GM19467 (cell line): ENCODE measurements around the gene CSAD.

Source experiments
- ATAC-seq: cut with Tn5 transposase; IDR thresholded peaks from one replicate; pipeline ENCODE4 v1.9.1; 2021; ENCODE audit warnings: mild to moderate bottlenecking, moderate library complexity; ENCODE audit not compliant: unreplicated experiment

CSAD gene

GRCh38 chr12:53152390-53152789 is 28.3 kb downstream of the CSAD start:
- ATAC-seq = no peak

GRCh38 chr12:53151039-53151438 is 29.7 kb downstream of the CSAD start:
- ATAC-seq = no peak

DNA sequence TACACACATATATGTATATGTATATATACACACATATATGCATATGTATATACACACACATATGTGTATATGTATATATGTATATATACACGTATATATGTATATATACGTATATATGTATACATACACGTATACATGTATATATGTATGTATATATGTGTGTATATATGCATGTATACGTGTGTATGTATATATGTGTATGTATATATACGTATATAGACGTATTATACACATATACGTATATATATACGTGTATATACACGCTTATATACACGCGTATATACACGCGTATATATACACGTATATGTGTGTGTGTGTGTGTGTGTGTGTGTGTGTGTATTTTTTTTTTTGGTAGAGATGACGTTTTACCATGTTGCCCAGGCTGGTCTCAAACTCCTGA is 33.1 kb downstream of the CSAD start:
- no peak for ATAC-seq

- ATAC-seq = no peak
These were observed 33.5 kb downstream of the CSAD start for GRCh38 chr12:53147181-53147580.

- ATAC-seq = no peak
These were observed 35.1 kb downstream of the CSAD start for GRCh38 chr12:53145383-53146260.

DNA sequence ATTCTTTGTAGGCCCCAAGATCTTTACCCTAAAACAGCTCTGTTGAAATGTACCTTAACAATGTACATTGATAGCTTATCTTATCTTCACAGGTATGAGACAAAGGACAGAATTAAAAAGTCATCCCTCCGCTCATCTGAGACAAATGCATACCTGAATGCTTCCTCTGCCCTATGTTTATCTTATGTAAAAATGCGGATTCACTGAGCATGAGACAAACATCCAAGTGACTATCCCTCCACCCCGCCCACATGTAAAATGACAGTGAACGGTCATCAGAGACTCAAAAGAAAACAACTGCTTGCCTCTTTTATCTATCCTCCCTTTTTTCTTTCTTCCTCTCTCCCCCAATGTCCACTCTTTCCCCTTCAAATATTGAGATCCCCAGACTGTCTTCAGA is 37.4 kb downstream of the CSAD start:
- no peak for ATAC-seq

GRCh38 chr12:53133722-53134121 is 47.0 kb downstream of the CSAD start:
- no peak for ATAC-seq

DNA sequence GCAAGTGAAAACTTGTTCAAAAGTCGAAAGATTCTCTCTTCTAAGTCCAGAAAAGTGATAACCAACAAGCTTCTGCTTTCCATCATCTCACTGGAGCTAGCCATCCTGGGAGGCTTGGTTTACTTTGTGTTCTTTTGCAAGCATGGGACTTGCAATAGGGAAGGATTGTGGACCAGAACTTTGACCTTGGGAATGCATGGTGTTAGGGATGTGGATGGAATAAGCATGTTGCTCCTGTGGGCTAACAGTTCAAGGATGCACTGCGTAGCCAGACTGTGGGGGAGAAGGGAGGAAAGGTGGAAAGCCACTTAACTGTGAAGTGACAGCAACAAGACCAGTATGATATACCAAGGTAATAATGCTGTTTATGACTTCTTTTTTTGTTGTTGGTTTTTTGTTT is 48.9 kb downstream of the CSAD start:
- no peak for ATAC-seq

DNA sequence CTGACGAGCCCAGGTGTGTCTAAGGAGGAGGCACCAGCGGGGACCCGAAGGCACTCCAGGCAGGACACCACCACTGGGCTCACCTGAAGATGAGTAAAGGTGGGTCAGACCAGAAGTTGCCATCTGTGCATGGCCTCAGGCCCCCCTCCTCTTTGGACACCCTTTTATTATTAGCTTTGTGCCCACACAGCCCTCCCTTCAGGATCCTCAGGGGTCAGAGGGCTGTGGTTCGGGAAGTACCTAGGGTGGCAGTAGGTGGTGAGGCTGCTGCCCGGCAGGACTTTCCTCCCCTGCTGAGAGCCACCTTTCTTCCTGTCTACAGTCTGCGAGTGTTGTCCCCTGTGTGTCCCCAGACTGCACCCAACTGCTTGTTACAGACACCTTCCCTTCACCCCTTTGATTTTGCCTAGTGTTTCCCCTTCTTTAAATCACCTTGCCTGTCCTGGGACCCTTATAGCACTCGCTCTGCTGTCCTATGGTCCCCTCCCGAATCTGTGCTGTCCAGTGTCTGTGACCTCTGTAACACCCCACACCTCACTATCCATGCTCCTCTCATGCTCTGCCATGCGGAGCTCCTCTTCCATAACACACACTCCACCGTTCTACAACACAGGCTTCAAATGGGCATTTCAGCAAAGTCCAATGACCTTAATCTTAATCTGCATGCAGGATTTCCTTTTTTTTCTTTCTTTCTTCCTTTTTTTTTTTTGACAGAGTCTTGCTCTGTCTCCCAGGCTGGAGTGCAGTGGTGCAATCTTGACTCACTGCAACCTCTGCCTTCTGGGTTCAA is 51.8 kb downstream of the CSAD start:
- no peak for ATAC-seq

DNA sequence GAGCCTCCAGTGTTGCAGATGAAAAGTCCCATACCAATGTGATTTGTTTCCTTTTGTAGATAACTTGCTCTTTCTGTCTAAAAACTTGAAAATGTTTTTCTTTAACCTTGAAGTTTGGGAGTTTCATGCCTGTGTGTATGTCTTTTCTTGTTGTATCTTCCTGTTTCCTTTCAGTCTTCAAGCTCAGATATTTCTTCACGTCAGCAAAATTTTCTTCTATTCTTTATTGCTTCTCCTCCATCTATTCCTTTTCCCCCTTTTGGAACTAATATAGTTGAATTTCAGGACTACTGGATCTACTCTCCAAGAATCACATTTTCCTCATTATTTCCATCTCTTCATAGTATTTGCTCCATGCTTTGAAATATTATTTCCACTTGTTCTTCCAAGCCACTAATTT is 53.6 kb downstream of the CSAD start:
- ATAC-seq = no peak

DNA sequence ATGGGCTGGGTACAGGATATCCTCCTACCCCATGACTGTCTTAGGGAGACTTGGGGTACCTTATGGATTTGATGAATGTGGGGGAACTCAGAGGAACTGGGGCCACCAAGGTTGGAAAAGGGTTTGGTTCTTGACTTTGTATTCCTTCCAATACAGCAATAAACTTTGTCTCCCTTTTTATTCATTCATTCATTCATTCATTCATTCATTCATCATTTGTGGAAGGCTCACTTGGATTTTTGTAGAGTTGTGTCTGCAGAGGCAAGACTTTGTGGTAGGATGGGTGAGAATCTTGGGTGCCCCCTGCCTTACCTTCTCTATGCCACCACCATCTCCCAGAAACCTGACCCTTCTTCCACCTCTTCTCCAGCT is 56.4 kb downstream of the CSAD start:
- ATAC-seq = no peak

- no peak for ATAC-seq
These were observed 57.0 kb downstream of the CSAD start for GRCh38 chr12:53123578-53124351.

GRCh38 chr12:53122961-53123468 is 57.7 kb downstream of the CSAD start:
- ATAC-seq = no peak

GRCh38 chr12:53120685-53121525 is 59.8 kb downstream of the CSAD start:
- ATAC-seq = no peak

- ATAC-seq = no peak
These were observed 61.9 kb downstream of the CSAD start for GRCh38 chr12:53118751-53119300.

GRCh38 chr12:53115891-53116648 is 64.7 kb downstream of the CSAD start:
- no peak for ATAC-seq

GRCh38 chr12:53115112-53115890 is 65.4 kb downstream of the CSAD start:
- ATAC-seq = no peak

DNA sequence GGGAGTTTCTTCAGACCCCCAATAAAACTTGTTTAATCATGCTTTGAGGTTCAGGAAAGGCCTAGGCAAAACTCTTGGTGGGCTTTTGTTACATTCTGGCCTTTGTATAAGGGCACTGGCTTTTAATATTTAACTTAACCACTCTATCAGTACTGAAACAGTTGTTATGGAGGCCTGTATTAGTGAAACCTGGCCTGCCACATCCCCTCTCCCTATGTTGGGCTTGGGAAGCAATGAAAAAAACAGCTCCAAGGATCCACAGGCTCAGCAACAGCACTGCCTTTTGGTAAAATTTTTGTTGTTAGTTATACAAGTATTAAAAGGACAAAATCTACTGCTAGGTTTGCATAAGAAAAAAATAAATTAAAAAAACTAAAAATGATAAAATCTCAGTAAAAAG is 66.8 kb downstream of the CSAD start:
- ATAC-seq = no peak
